Calu3 (cell line): ENCODE data around the gene ZC3H8. TPM values are rescaled to one million over a fixed set of nuclear protein-coding genes. Genes with fewer than 3 reads are reported as not detected.

Source experiments
- BruUV-seq: library from RNA; stranded (reverse); fragments of 400-500 nt; replicated peaks from 2 replicates; lab custom pipeline; 2021; lab: Mats Ljungman, UMichigan
- CTCF ChIA-PET: fragments of 300-600 bp; sonication (Branson Sonifier 250); formaldehyde crosslinking; loops from one replicate; lab custom pipeline; 2022; ENCODE audit warnings: antibody characterized with exemption; lab: Charles Lee
- DNase-seq: peaks from one replicate; pipeline ENCODE4 v3.0.0; 2022
- H3K27ac Mint-ChIP-seq: one replicate; pipeline ENCODE4 v1.8.0; 2022; ENCODE audit warnings: mixed read lengths; ENCODE audit not compliant: unreplicated experiment
- H3K27me3 Mint-ChIP-seq: one replicate; pipeline ENCODE4 v1.8.0; 2022; ENCODE audit warnings: mixed read lengths; ENCODE audit not compliant: unreplicated experiment
- H3K36me3 Mint-ChIP-seq: one replicate; pipeline ENCODE4 v1.8.0; 2022; ENCODE audit warnings: mild to moderate bottlenecking, moderate library complexity, mixed read lengths; ENCODE audit not compliant: insufficient read depth, unreplicated experiment
- H3K4me1 Mint-ChIP-seq: one replicate; pipeline ENCODE4 v1.8.0; 2022; ENCODE audit warnings: mild to moderate bottlenecking, low read depth, mixed read lengths; ENCODE audit not compliant: unreplicated experiment
- H3K4me3 Mint-ChIP-seq: one replicate; pipeline ENCODE4 v1.8.0; 2022; ENCODE audit warnings: mild to moderate bottlenecking, low read depth, moderate library complexity, mixed read lengths; ENCODE audit not compliant: unreplicated experiment
- H3K9me3 Mint-ChIP-seq: one replicate; pipeline ENCODE4 v1.8.0; 2022; ENCODE audit warnings: low read depth, mixed read lengths; ENCODE audit not compliant: unreplicated experiment
- CTCF ChIP-seq: fragments of 200-600 bp; IDR thresholded peaks from one replicate; pipeline ENCODE4 v1.8.0; 2022; ENCODE audit warnings: antibody characterized with exemption; ENCODE audit not compliant: unreplicated experiment
- intact Hi-C: fragments of 100-400 bp; cut with micrococcal nuclease; formaldehyde crosslinking; loops from one replicate; pipeline ENCODE4 v1.10.0; 2022; ENCODE audit not compliant: unreplicated experiment
- total RNA-seq: library from RNA; stranded (reverse); gene quantifications from 2 replicates; pipeline ENCODE4 v1.2.3, GENCODE V29; 2022

ZC3H8 gene
- total RNA-seq, 1 experiment from 2014 or later, result 14.1 TPM

- H3K27ac Mint-ChIP-seq, result no peak overlapping the region
- peaks cover 15% of the 10 kb centered on the region for H3K36me3 Mint-ChIP-seq
- CTCF ChIA-PET, result no interaction called here
- H3K4me3 Mint-ChIP-seq, result no peak overlapping the region
- no peak for DNase-seq
- no peak for TF ChIP-seq CTCF
- no peaks in the 10 kb centered on the region for H3K27me3 Mint-ChIP-seq
- no TSS peak for BruUV-seq
- intact Hi-C loops, result no loop called here
- no peaks in the 10 kb centered on the region for H3K9me3 Mint-ChIP-seq
- peaks cover 8% of the 10 kb centered on the region for H3K4me1 Mint-ChIP-seq
Observed at GRCh38 chr2:112257575-112257974, 2.7 kb upstream of the ZC3H8 start.

- Mint-ChIP-seq H3K9me3 (no peaks in the 10 kb centered on the region), H3K36me3 (peaks cover 15% of the 10 kb centered on the region), H3K27ac (no peak overlapping the region), H3K27me3 (no peaks in the 10 kb centered on the region), H3K4me1 (peaks cover 8% of the 10 kb centered on the region), H3K4me3 (no peak overlapping the region)
- no peak for DNase-seq
- TF ChIP-seq CTCF, result no peak
- CTCF ChIA-PET, result no interaction called here
- intact Hi-C loops, result no loop called here
- BruUV-seq, result no TSS peak
Observed at GRCh38 chr2:112256654-112257053, 1.8 kb upstream of the ZC3H8 start.

GRCh38 chr2:112255875-112256274 is 1.0 kb upstream of the ZC3H8 start:
- no peak overlapping the region for H3K4me3 Mint-ChIP-seq
- BruUV-seq, result no TSS peak
- H3K27me3 Mint-ChIP-seq, result no peaks in the 10 kb centered on the region
- H3K36me3 Mint-ChIP-seq, result peaks cover 15% of the 10 kb centered on the region
- no peak for TF ChIP-seq CTCF
- H3K4me1 Mint-ChIP-seq, result peaks cover 8% of the 10 kb centered on the region
- intact Hi-C loops, result no loop called here
- no peak overlapping the region for H3K27ac Mint-ChIP-seq
- H3K9me3 Mint-ChIP-seq, result no peaks in the 10 kb centered on the region
- no peak for DNase-seq
- CTCF ChIA-PET, result no interaction called here

- no peak for DNase-seq
- peaks cover 15% of the 10 kb centered on the region for H3K36me3 Mint-ChIP-seq
- TF ChIP-seq CTCF, result no peak
- H3K27ac Mint-ChIP-seq, result no peak overlapping the region
- CTCF ChIA-PET, result interaction anchor here (1.0 kb wide), 1 partner anchor 180 kb away, joined by 3 read pairs; the partner anchor contains the start of gene RGPD8
- H3K9me3 Mint-ChIP-seq, result no peaks in the 10 kb centered on the region
- H3K4me1 Mint-ChIP-seq, result peaks cover 8% of the 10 kb centered on the region
- no TSS peak for BruUV-seq
- intact Hi-C loops, result no loop called here
- no peaks in the 10 kb centered on the region for H3K27me3 Mint-ChIP-seq
- H3K4me3 Mint-ChIP-seq, result no peak overlapping the region
Observed at GRCh38 chr2:112253261-112253815, 1.5 kb downstream of the ZC3H8 start.
